K562 (cell line): Measurements from ENCODE around the gene TMEM222. TPM values are rescaled to one million over a fixed set of nuclear protein-coding genes. Genes with fewer than 3 reads are reported as not detected.

Experiments
- ATAC-seq: fragments of 200-7000 bp; cut with Tn5 transposase; 3 replicates; pipeline ENCODE4 v1.9.1; 2020; ENCODE audit warnings: moderate library complexity
- BruUV-seq: library from RNA; stranded (reverse); fragments of 400-500 nt; replicated peaks from 2 replicates; lab custom pipeline; 2021; lab: Mats Ljungman, UMichigan
- CTCF ChIA-PET: fragments of 300-600 bp; formaldehyde crosslinking; extraction: SDS; loops from one replicate; lab custom pipeline; 2021; ENCODE audit warnings: low intra/inter-chr PET ratio; lab: Yijun Ruan, JAX
- POLR2A ChIA-PET: fragments of 300-600, 350-650 bp; sonication (Branson Sonifier 250); formaldehyde crosslinking; extraction: SDS; loops from one replicate; lab custom pipeline; 2021; ENCODE audit warnings: antibody characterized with exemption, inconsistent platforms; lab: Yijun Ruan, JAX
- DNase-seq, 4 experiments: peaks; one replicate each; pipeline versions ENCODE4 v3.0.0 to v3.0.0-alpha.2; 2011 to 2018; ENCODE audit warnings: low spot score in 3 of 4, mixed read lengths in 3 of 4; ENCODE audit errors: extremely low read depth in 1 of 4
- FAIRE-seq: peaks from 2 replicates; lab custom pipeline; 2011; peaks lifted over from hg19 to GRCh38; lab: Jason Lieb, UNC
- H2AFZ ChIP-seq: 2 replicates; pipeline ENCODE4 v1.6.0; 2011; ENCODE audit warnings: low read depth, low read length, control low read depth, inconsistent platforms
- H3K27ac ChIP-seq: fragments of 200-600 bp; 3 replicates; pipeline ENCODE4 v1.8.0; 2011; ENCODE audit warnings: low read depth, mild to moderate bottlenecking, control low read depth, inconsistent platforms, low read length, moderate library complexity, mixed read lengths; ENCODE audit errors: extremely low read depth
- H3K27me3 ChIP-seq, 2 experiments: fragments of 300-600 bp in 1 of 2; 2 replicates in 1 of 2; 3 replicates in 1 of 2; pipeline versions ENCODE4 v1.6.0 to v1.8.0; 2011; ENCODE audit warnings: inconsistent platforms in 2 of 2, low read length in 2 of 2, mild to moderate bottlenecking in 1 of 2, mixed read lengths in 1 of 2, moderate library complexity in 1 of 2; ENCODE audit not compliant: control insufficient read depth in 2 of 2, insufficient read depth in 2 of 2
- H3K36me3 ChIP-seq: fragments of 300-600 bp; 3 replicates; pipeline ENCODE4 v1.8.0; 2011; ENCODE audit warnings: mild to moderate bottlenecking, low read length, inconsistent platforms; ENCODE audit not compliant: control insufficient read depth, insufficient read depth
- H3K4me1 ChIP-seq, 2 experiments: fragments of 200-600 bp in 1 of 2; replicated peaks in 1 of 2; 2 replicates in 1 of 2; 3 replicates in 1 of 2; pipeline versions ENCODE4 v1.5.1 to v1.8.0; 2011; ENCODE audit warnings: inconsistent platforms in 2 of 2, low read length in 2 of 2, mild to moderate bottlenecking in 1 of 2, mixed read lengths in 1 of 2, moderate library complexity in 1 of 2; ENCODE audit not compliant: control insufficient read depth in 2 of 2, insufficient read depth in 2 of 2
- H3K4me2 ChIP-seq: 2 replicates; pipeline ENCODE4 v1.6.1; 2011; ENCODE audit warnings: low read length, control low read depth, inconsistent platforms, mixed read lengths; ENCODE audit not compliant: insufficient read depth
- H3K4me3 ChIP-seq: fragments of 200-600 bp; sonication (generic), shearing (Covaris generic); 2 replicates; pipeline ENCODE4 v1.5.1; 2016; ENCODE audit warnings: control low read depth, inconsistent platforms
- H3K79me2 ChIP-seq: fragments of 200-600 bp; 3 replicates; pipeline ENCODE4 v1.8.0; 2011; ENCODE audit warnings: low read length, inconsistent platforms; ENCODE audit not compliant: control insufficient read depth, insufficient read depth
- H3K9ac ChIP-seq, 2 experiments: 2 replicates each; pipeline versions ENCODE4 v1.6.0 to v1.6.1; 2011; ENCODE audit warnings: low read depth in 2 of 2, low read length in 2 of 2, control low read depth in 1 of 2, inconsistent platforms in 1 of 2, mild to moderate bottlenecking in 1 of 2, mixed read lengths in 1 of 2; ENCODE audit not compliant: insufficient read depth in 1 of 2
- H3K9me1 ChIP-seq: one replicate; pipeline ENCODE4 v1.6.0; 2011; ENCODE audit warnings: inconsistent platforms, mild to moderate bottlenecking, low read length, moderate library complexity; ENCODE audit not compliant: control insufficient read depth, insufficient read depth
- H3K9me3 ChIP-seq: replicated peaks from 2 replicates; pipeline ENCODE4 v1.5.1; 2011; ENCODE audit warnings: low read depth, low read length, inconsistent platforms; ENCODE audit not compliant: control insufficient read depth, insufficient read depth
- H4K20me1 ChIP-seq: replicated peaks from 2 replicates; pipeline ENCODE4 v1.6.1; 2011; ENCODE audit warnings: low read length, inconsistent platforms, mixed read lengths; ENCODE audit not compliant: control insufficient read depth, insufficient read depth
- ATF3 ChIP-seq, 2 experiments: fragments of 450-650 bp in 1 of 2; sonication (generic) in 1 of 2; formaldehyde crosslinking in 1 of 2; IDR thresholded peaks in 1 of 2; conservative IDR thresholded peaks in 1 of 2; 2 replicates each; pipeline versions ENCODE4 v1.6.1 to v1.8.1; 2016 to 2023; ENCODE audit warnings: mild to moderate bottlenecking in 2 of 2, moderate library complexity in 2 of 2, inconsistent platforms in 1 of 2, missing genetic modification reagents in 1 of 2
- CTCF ChIP-seq, 3 experiments: IDR thresholded peaks in 2 of 3; conservative IDR thresholded peaks in 1 of 3; 2 replicates each; pipeline ENCODE4 v1.5.1; 2011 to 2012; ENCODE audit warnings: low read length in 3 of 3, mild to moderate bottlenecking in 3 of 3, control low read depth in 2 of 3, improper control_type of control experiment in 1 of 3, inconsistent platforms in 1 of 3, low read depth in 1 of 3, mixed read lengths in 1 of 3, moderate library complexity in 1 of 3; ENCODE audit not compliant: insufficient read depth in 2 of 3
- E2F5 ChIP-seq: sonication (generic); formaldehyde crosslinking; IDR thresholded peaks from 2 replicates; pipeline ENCODE4 v1.8.0; 2022; ENCODE audit warnings: mild to moderate bottlenecking, missing genetic modification reagents
- GTF2E2 ChIP-seq: fragments of 200-800 bp; sonication (Bioruptor generic); IDR thresholded peaks from 2 replicates; pipeline ENCODE4 v1.6.1; 2016; ENCODE audit warnings: missing genetic modification characterization, missing compliant biosample characterization
- HEY1 ChIP-seq: fragments of 250-450 bp; sonication (Bioruptor Pico); IDR thresholded peaks from 2 replicates; pipeline ENCODE4 v1.5.0; 2020; ENCODE audit warnings: mild to moderate bottlenecking, moderate library complexity, borderline replicate concordance
- KLF1 ChIP-seq: fragments of 450-650 bp; IDR thresholded peaks from 2 replicates; pipeline ENCODE4 v1.6.1; 2016; ENCODE audit warnings: missing genetic modification characterization, missing compliant biosample characterization
- NR3C1 ChIP-seq: sonication (generic); formaldehyde crosslinking; IDR thresholded peaks from 2 replicates; pipeline ENCODE4 v1.8.1; 2022; ENCODE audit warnings: missing genetic modification reagents
- PKNOX1 ChIP-seq: fragments of 450-650 bp; IDR thresholded peaks from 2 replicates; pipeline ENCODE4 v1.6.1; 2016
- RUNX1 ChIP-seq: sonication (generic); IDR thresholded peaks from 2 replicates; pipeline ENCODE4 v1.6.1; 2016; ENCODE audit warnings: antibody characterized with exemption, low read depth
- ZNF592 ChIP-seq: fragments of 450-650 bp; IDR thresholded peaks from 2 replicates; pipeline ENCODE4 v1.6.1; 2017; ENCODE audit warnings: antibody characterized with exemption, mild to moderate bottlenecking
- WGBS: fragments of 100-300 bp; shearing (Covaris generic); methylation state at CpG from one replicate; pipeline ENCODE4 v1.1.6; 2016; ENCODE audit warnings: low coverage, mixed read lengths; ENCODE audit not compliant: insufficient coverage; ENCODE audit errors: missing lambda C conversion rate; 5-methylcytosine and 5-hydroxymethylcytosine counted together
- in situ Hi-C: fragments of 300-500 bp; cut with MboI; formaldehyde crosslinking; loops from 4 replicates; pipeline ENCODE4 v1.15.0; 2018; ENCODE audit warnings: inconsistent platforms, mixed read lengths
- intact Hi-C: fragments of 100-400 bp; cut with micrococcal nuclease; formaldehyde crosslinking; loops from 2 replicates; pipeline ENCODE4 v1.14.2; 2022
- polyA plus RNA-seq, 8 experiments: library from polyadenylated mRNA; depleted of rRNA in 4 of 8; stranded (reverse) in 5 of 8; unstranded in 3 of 8; fragments of >200 nt; fragmentation: Nextera tagmentation in 2 of 8; fragmentation: Illumina TruSeq in 1 of 8; extraction: Ambion mirVana in 2 of 8; extraction: Trizol in 1 of 8; gene quantifications; 2 replicates each; pipeline versions ENCODE4 v1.2.1 to v1.2.3, GENCODE V29; 2011 to 2014; ENCODE audit warnings: inconsistent platforms in 1 of 8, missing spikeins in 1 of 8
- total RNA-seq, 7 experiments: library from RNA; depleted of rRNA in 6 of 7; stranded (reverse); fragments of >200 nt in 6 of 7; fragmentation: Illumina TruSeq in 2 of 7; extraction: Trizol in 2 of 7; gene quantifications; 2 replicates each; pipeline versions ENCODE4 v1.2.1 to v1.2.3, GENCODE V29; 2011 to 2021; ENCODE audit warnings: low replicate concordance in 1 of 7

The TMEM222 gene
- total and polyA plus RNA-seq, 9 of the 15 experiments (the other 6 are each of a cell fraction or from before 2014, with no cell fraction given), result 6.9 to 48.0 (median 32.8) TPM

- intact Hi-C loops, result loop anchor here (1.0 to 5.0 kb wide), 4 partner anchors 57 to 95 kb away; partner anchors contain the start of gene FCN3
- Histone ChIP-seq H4K20me1 (0 out of 2 replicates have a peak, but pooled peaks cover 7% of the 10 kb centered on the region), H3K4me1 (peaks cover 0 to 7% of the 10 kb centered on the region in 2 experiments; a peak in 2 of 5 replicates), H3K4me2 (no peak overlapping the region), H3K9ac (peak overlapping the region in 1 of 2 experiments; percentile 18; a peak in 1 of 4 replicates), H3K36me3 (peaks cover 36% of the 10 kb centered on the region; the same call in 2 of the 3 replicates), H3K9me3 (no peaks in the 10 kb centered on the region), H3K27ac (no peak overlapping the region), H3K27me3 (no peaks in the 10 kb centered on the region), H3K4me3 (no peak overlapping the region), H3K9me1 (peaks cover 3% of the 10 kb centered on the region), H2AFZ (no peak overlapping the region), H3K79me2 (no peaks in the 10 kb centered on the region)
- peak; percentile 94 for FAIRE-seq
- ATAC-seq, result peak; percentile 95
- WGBS, result 61% methylated on average over 4 of the region's 5 CpGs
- DNase-seq, result peak; percentile 88 to 93 (median 90)
- in situ Hi-C loops, result loop anchor here (5.0 kb wide), 1 partner anchor 87 kb away; no protein-coding TSS in a partner anchor
- ChIA-PET CTCF (interaction anchor here (0.7 to 3.2 kb wide), 13 partner anchors 13 to 1756 kb away, joined by 3 to 49 read pairs (median 4); no protein-coding TSS in a partner anchor), POLR2A (interaction anchor here (0.6 to 1.8 kb wide), 10 partner anchors 53 to 201 kb away, joined by 3 to 10 read pairs (median 3); no protein-coding TSS in a partner anchor)
- no TSS peak for BruUV-seq
- no peak for TF ChIP-seq ATF3 (IDR thresholded peaks at IDR 0.05)
- no peak for TF ChIP-seq ATF3 (CRISPR knock-in tag; conservative IDR thresholded peaks at IDR 0.05)
- no peak for TF ChIP-seq PKNOX1
- TF ChIP-seq HEY1 (CRISPR knock-in tag), result no peak
- TF ChIP-seq E2F5, result no peak
- no peak for TF ChIP-seq GTF2E2 (tag)
- TF ChIP-seq KLF1 (tag), result no peak
- peak; percentile 97 to 99 (median 98) for TF ChIP-seq CTCF (IDR thresholded peaks at IDR 0.05 in 2 of 3, conservative IDR thresholded peaks at IDR 0.05 in 1 of 3; ENCODE audit: insufficient read depth in 2 of 3, low read depth in 1 of 3, low read length in 3 of 3)
- TF ChIP-seq NR3C1 (CRISPR knock-in tag), result no peak
- no peak; the same call in 1 of the 2 replicates for TF ChIP-seq RUNX1
- TF ChIP-seq ZNF592, result no peak
Measured at GRCh38 chr1:27300341-27301051, 21.5 kb upstream of the TMEM222 start.
